ENCODE data around the gene FLOT2. TPM values are rescaled to one million over a fixed set of nuclear protein-coding genes. Genes with fewer than 3 reads are reported as not detected.

Gene FLOT2
- total and polyA plus RNA-seq, 2 donors (not counting 3 experiments of a cell fraction or from before 2014, with no cell fraction given) = 169 to 180 TPM

GRCh38 chr17:28862561-28862960, 35.0 kb downstream of the FLOT2 start:
- Histone ChIP-seq H3K27me3 (ENCODE audit: control insufficient read depth in 2 of 2, insufficient read depth in 2 of 2, low read length in 2 of 2) (no peaks in the 10 kb centered on the region), H3K4me3 (replicated peaks in 1 of 3; ENCODE audit: insufficient read depth in 1 of 3, low read depth in 1 of 3, low read length in 3 of 3) (no peak overlapping the region), H3K4me2 (ENCODE audit: insufficient read depth, low read length) (no peak overlapping the region), H4K20me1 (replicated peaks; ENCODE audit: control insufficient read depth, extremely low read depth, insufficient read depth, low read length) (no peaks in the 10 kb centered on the region), H3K9ac (replicated peaks; ENCODE audit: extremely low read depth, insufficient read depth, low read length) (no peak overlapping the region), H3K4me1 (ENCODE audit: control insufficient read depth, extremely low read depth, insufficient read depth, low read length) (peaks cover 13% of the 10 kb centered on the region), H3K36me3 (ENCODE audit: control insufficient read depth in 2 of 2, extremely low read depth in 1 of 2, insufficient read depth in 2 of 2, low read length in 2 of 2) (peaks cover 11 to 18% of the 10 kb centered on the region in 2 experiments), H3K9me3 (replicated peaks; ENCODE audit: control insufficient read depth, insufficient read depth, low read length) (no peaks in the 10 kb centered on the region), H3K9me1 (replicated peaks; ENCODE audit: control insufficient read depth, extremely low read depth, insufficient read depth, low read length) (no peaks in the 10 kb centered on the region), H3K79me2 (ENCODE audit: control insufficient read depth, insufficient read depth, low read length) (no peaks in the 10 kb centered on the region), H2AFZ (ENCODE audit: low read depth, low read length) (no peak overlapping the region), H3K27ac (ENCODE audit: insufficient read depth, low read depth, low read length) (no peak overlapping the region)
- DNase-seq (ENCODE audit: low read depth, low spot score) (no peak), FAIRE-seq (no peak)
- ChIA-PET CTCF (interaction anchor here (1.4 to 2.0 kb wide), 2 partner anchors 13 to 16 kb away, joined by 5 to 9 read pairs; no protein-coding TSS in a partner anchor), POLR2A (no interaction called here)
- dilution Hi-C loops (cut with MboI; ENCODE audit: extremely low pct_ligation_motif_present, low sequenced_read_pairs) (no loop called here), intact Hi-C loops (cut with micrococcal nuclease) (no loop called here)
- TF ChIP-seq MAX (IDR thresholded peaks at IDR 0.05; ENCODE audit: insufficient read depth, insufficient read length) (no peak), MYC (IDR thresholded peaks at IDR 0.05; ENCODE audit: low read depth, low read length) (no peak), POLR2A (IDR thresholded peaks at IDR 0.05; ENCODE audit: low read depth, low read length) (no peak), GATA2 (IDR thresholded peaks at IDR 0.05; ENCODE audit: insufficient read depth, insufficient read length, low read depth, low read length) (no peak), EZH2 (IDR thresholded peaks at IDR 0.05; ENCODE audit: borderline replicate concordance, low read depth, low read length, severe bottlenecking) (no peak), POLR2AphosphoS5 (IDR thresholded peaks at IDR 0.05; ENCODE audit: insufficient read depth, low read depth, low read length) (no peak), JUN (IDR thresholded peaks at IDR 0.05; ENCODE audit: borderline replicate concordance, insufficient read depth, insufficient read length, low read depth) (no peak), FOS (IDR thresholded peaks at IDR 0.05; ENCODE audit: borderline replicate concordance, insufficient read depth, low read length) (no peak)
- TF ChIP-seq, protein P1, sequence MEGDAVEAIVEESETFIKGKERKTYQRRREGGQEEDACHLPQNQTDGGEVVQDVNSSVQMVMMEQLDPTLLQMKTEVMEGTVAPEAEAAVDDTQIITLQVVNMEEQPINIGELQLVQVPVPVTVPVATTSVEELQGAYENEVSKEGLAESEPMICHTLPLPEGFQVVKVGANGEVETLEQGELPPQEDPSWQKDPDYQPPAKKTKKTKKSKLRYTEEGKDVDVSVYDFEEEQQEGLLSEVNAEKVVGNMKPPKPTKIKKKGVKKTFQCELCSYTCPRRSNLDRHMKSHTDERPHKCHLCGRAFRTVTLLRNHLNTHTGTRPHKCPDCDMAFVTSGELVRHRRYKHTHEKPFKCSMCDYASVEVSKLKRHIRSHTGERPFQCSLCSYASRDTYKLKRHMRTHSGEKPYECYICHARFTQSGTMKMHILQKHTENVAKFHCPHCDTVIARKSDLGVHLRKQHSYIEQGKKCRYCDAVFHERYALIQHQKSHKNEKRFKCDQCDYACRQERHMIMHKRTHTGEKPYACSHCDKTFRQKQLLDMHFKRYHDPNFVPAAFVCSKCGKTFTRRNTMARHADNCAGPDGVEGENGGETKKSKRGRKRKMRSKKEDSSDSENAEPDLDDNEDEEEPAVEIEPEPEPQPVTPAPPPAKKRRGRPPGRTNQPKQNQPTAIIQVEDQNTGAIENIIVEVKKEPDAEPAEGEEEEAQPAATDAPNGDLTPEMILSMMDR (IDR thresholded peaks at IDR 0.05; ENCODE audit: extremely low read depth in 1 of 2, insufficient read depth in 1 of 2, low read depth in 1 of 2, low read length in 2 of 2) = no peak
- no TSS peak for BruUV-seq (replicated peaks)

All from endothelial cell of umbilical vein (primary cell).